ENCODE results near the gene YLPM1. TPM values are rescaled to one million over a fixed set of nuclear protein-coding genes. Genes with fewer than 3 reads are reported as not detected.

Gene YLPM1
- polyA plus RNA-seq, 1 of the 3 experiments (the other 2 are of a cell fraction) = 14.0 TPM

GRCh38 chr14:74866708-74867389 is 103.7 kb downstream of the YLPM1 start (continued):
- TF ChIP-seq NFIC (IDR thresholded peaks at IDR 0.05; ENCODE audit: borderline replicate concordance) (no peak), FOXM1 (IDR thresholded peaks at IDR 0.05; ENCODE audit: low read depth) (no peak)

- H2AFZ ChIP-seq (ENCODE audit: low read depth) = no peak overlapping the region
- CTCF ChIA-PET = interaction anchor here (0.7 to 4.6 kb wide), 9 partner anchors 8 to 220 kb away, joined by 3 to 52 read pairs (median 3); no protein-coding TSS in a partner anchor
- no peaks in the 10 kb centered on the region for H3K79me2 ChIP-seq (ENCODE audit: insufficient read depth)
- H3K9ac ChIP-seq = no peak overlapping the region
- H3K4me1 ChIP-seq (ENCODE audit: control insufficient read depth in 1 of 2, insufficient read depth in 2 of 2, low read depth in 1 of 2, low read length in 1 of 2) = peaks cover 0 to 4% of the 10 kb centered on the region in 2 experiments; a peak in 1 of 4 replicates
- no peaks in the 10 kb centered on the region for H3K9me2 ChIP-seq
- H3K4me3 ChIP-seq (ENCODE audit: low read depth in 2 of 2, low read length in 1 of 2) = no peak overlapping the region
- no peaks in the 10 kb centered on the region for H3K9me3 ChIP-seq
- H3K27me3 ChIP-seq (ENCODE audit: insufficient read depth) = no peaks in the 10 kb centered on the region
- H3F3A ChIP-seq (replicated peaks; ENCODE audit: insufficient read depth) = no peaks in the 10 kb centered on the region
- WGBS (ENCODE audit: low lambda C conversion rate) = 68% methylated on average over 5 of the region's 5 CpGs
- TF ChIP-seq FOXJ3 (CRISPR knock-in tag; IDR thresholded peaks at IDR 0.05) = no peak
- TF ChIP-seq CHD2 (IDR thresholded peaks at IDR 0.05; ENCODE audit: low read length, partially characterized antibody) = no peak
- no peak for TF ChIP-seq EZH2phosphoT487 (IDR thresholded peaks at IDR 0.05; ENCODE audit: borderline replicate concordance, low read depth)
- no peak for TF ChIP-seq SIN3A (IDR thresholded peaks at IDR 0.05; ENCODE audit: borderline replicate concordance, low read depth, low read length)
- no peak for TF ChIP-seq TEAD4 (IDR thresholded peaks at IDR 0.05; ENCODE audit: borderline replicate concordance, insufficient read depth)
- no peak for TF ChIP-seq USF1 (IDR thresholded peaks at IDR 0.05; ENCODE audit: borderline replicate concordance, low read depth)
- no peaks in the 10 kb centered on the region for H4K20me1 ChIP-seq (ENCODE audit: insufficient read depth)
- H3K27ac ChIP-seq (ENCODE audit: low read depth in 2 of 2, low read length in 1 of 2) = peak overlapping the region in 1 of 2 experiments; percentile 66; a peak in 2 of 4 replicates
- no peak overlapping the region for H3K4me2 ChIP-seq
- H3K36me3 ChIP-seq (replicated peaks in 1 of 2; ENCODE audit: control insufficient read depth in 1 of 2, insufficient read depth in 2 of 2, low read length in 1 of 2) = no peaks in the 10 kb centered on the region
- POLR2A ChIA-PET = interaction anchor here (1.3 kb wide), 1 partner anchor 14 kb away, joined by 4 read pairs; no protein-coding TSS in a partner anchor
- DNase-seq = peak; percentile 61
These were observed 104.6 kb downstream of the YLPM1 start for GRCh38 chr14:74867673-74868072.

GRCh38 chr14:74868739-74869138 is 105.6 kb downstream of the YLPM1 start:
- Histone ChIP-seq H3K4me3 (ENCODE audit: low read depth in 2 of 2, low read length in 1 of 2) (no peak overlapping the region), H3K9ac (no peak overlapping the region), H3K9me3 (no peaks in the 10 kb centered on the region), H3K9me2 (no peaks in the 10 kb centered on the region), H3K4me1 (ENCODE audit: control insufficient read depth in 1 of 2, insufficient read depth in 2 of 2, low read depth in 1 of 2, low read length in 1 of 2) (peaks cover 0 to 4% of the 10 kb centered on the region in 2 experiments; a peak in 1 of 4 replicates), H3K27me3 (ENCODE audit: insufficient read depth) (no peaks in the 10 kb centered on the region), H4K20me1 (ENCODE audit: insufficient read depth) (no peaks in the 10 kb centered on the region), H3K27ac (ENCODE audit: low read depth in 2 of 2, low read length in 1 of 2) (no peak overlapping the region), H3K79me2 (ENCODE audit: insufficient read depth) (no peaks in the 10 kb centered on the region), H3F3A (replicated peaks; ENCODE audit: insufficient read depth) (no peaks in the 10 kb centered on the region), H3K36me3 (replicated peaks in 1 of 2; ENCODE audit: control insufficient read depth in 1 of 2, insufficient read depth in 2 of 2, low read length in 1 of 2) (no peaks in the 10 kb centered on the region), H2AFZ (ENCODE audit: low read depth) (no peak overlapping the region), H3K4me2 (no peak overlapping the region)
- DNase-seq = no peak
- TF ChIP-seq CHD2 (IDR thresholded peaks at IDR 0.05; ENCODE audit: low read length, partially characterized antibody) (no peak), MEF2A (IDR thresholded peaks at IDR 0.05; ENCODE audit: borderline replicate concordance, low read depth) (no peak), TAF1 (IDR thresholded peaks at IDR 0.05; ENCODE audit: borderline replicate concordance, low read depth, low read length) (no peak), ELF1 (IDR thresholded peaks at IDR 0.05) (no peak), RCOR1 (IDR thresholded peaks at IDR 0.05; ENCODE audit: low read length) (no peak)
- TF ChIP-seq, protein P1, sequence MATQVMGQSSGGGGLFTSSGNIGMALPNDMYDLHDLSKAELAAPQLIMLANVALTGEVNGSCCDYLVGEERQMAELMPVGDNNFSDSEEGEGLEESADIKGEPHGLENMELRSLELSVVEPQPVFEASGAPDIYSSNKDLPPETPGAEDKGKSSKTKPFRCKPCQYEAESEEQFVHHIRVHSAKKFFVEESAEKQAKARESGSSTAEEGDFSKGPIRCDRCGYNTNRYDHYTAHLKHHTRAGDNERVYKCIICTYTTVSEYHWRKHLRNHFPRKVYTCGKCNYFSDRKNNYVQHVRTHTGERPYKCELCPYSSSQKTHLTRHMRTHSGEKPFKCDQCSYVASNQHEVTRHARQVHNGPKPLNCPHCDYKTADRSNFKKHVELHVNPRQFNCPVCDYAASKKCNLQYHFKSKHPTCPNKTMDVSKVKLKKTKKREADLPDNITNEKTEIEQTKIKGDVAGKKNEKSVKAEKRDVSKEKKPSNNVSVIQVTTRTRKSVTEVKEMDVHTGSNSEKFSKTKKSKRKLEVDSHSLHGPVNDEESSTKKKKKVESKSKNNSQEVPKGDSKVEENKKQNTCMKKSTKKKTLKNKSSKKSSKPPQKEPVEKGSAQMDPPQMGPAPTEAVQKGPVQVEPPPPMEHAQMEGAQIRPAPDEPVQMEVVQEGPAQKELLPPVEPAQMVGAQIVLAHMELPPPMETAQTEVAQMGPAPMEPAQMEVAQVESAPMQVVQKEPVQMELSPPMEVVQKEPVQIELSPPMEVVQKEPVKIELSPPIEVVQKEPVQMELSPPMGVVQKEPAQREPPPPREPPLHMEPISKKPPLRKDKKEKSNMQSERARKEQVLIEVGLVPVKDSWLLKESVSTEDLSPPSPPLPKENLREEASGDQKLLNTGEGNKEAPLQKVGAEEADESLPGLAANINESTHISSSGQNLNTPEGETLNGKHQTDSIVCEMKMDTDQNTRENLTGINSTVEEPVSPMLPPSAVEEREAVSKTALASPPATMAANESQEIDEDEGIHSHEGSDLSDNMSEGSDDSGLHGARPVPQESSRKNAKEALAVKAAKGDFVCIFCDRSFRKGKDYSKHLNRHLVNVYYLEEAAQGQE (IDR thresholded peaks at IDR 0.05; ENCODE audit: low read depth, low read length) = no peak
- CTCF ChIA-PET = interaction anchor here (0.7 to 4.6 kb wide), 3 partner anchors 38 to 219 kb away, joined by 3 to 52 read pairs (median 17); no protein-coding TSS in a partner anchor
- POLR2A ChIA-PET = no interaction called here
- 84% methylated on average over 8 of the region's 8 CpGs for WGBS (ENCODE audit: low lambda C conversion rate)
